Stimulated activated CD4-positive, alpha-beta T cell treated with anti-CD3 and anti-CD28 coated beads, Interleukin-15, amount 100 ng/mL, for 24 hours (primary cell): ENCODE measurements around the gene ZSWIM5.
"Not testable (repeated sequence)": the region's sequence is repeated elsewhere in the genome, so short reads cannot be mapped to it uniquely, and the experiment has no call there.

Experiments
- DNase-seq: peaks from one replicate; pipeline ENCODE4 v3.0.0-alpha.2; 2020

Gene ZSWIM5

DNA sequence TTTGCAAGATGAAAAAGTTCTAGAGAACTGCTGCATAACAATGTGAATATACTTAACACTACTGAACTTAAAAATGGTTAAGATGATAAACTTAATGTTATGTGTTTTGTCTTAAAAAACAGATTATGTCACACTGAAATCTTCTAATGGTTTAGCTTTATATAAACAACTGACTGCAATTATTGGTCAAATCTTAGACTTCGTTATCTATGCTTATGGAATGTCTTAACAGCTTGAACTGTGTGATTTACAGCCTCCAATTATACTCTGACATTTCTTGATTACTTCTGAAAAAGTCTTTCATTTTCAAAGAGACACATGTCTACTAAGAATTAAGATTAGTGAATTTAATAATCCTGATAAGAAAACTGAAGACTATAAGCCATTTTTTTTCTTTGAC lies 71.1 kb downstream of the ZSWIM5 start:
- no peak for DNase-seq

DNA sequence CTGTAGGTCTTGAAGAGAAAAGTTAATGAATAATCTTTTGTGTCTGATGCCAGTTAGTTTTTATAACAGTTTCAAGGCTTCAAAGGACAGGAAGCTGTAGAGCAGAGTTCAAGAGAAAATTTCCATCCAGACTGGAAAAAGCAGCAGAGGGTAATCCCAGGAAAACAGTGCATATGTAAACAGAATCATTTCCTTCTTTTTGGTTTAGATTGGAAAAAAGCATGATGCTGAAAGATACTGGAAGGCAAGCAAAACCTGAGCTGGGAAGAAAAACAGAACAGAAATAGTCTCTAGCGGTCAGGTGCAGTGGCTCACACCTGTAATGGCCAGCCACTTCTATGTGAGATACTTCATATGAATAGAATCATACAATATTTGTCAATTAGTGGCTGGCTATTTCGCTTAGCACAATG lies 71.9 kb downstream of the ZSWIM5 start:
- DNase-seq = no peak

DNA sequence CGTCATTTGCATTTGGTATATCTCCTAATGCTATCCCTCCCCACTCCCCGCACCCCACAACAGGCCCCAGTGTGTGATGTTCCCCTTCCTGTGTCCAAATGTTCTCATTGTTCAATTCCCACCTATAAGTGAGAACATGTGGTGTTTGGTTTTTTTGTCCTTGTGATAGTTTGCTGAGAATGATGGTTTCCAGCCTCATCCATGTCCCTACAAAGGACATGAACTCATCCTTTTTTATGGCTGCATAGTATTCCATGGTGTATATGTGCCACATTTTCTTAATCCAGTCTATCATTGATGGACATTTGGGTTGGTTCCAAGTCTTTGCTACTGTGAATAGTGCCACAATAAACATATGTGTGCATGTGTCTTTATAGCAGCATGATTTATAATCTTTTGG lies 73.7 kb downstream of the ZSWIM5 start:
- not testable (repeated sequence) for DNase-seq

DNA sequence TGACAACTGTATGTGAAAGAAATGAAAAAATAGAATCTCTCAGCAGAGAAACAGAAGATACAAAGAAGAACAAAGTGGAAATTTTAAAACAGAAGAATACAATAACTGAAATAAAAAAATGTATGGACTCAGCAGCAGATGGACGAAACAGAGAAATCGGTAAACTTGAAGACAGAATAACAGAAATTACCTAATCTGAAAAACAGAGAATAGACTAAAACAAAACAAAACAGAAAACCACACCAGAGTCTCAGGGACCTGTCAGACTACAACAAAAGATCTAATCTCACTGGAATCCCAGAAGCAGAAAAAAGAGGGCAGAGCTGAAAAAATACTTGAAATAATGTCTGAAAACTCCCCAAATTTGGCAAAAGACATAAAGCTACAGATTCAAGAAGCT lies 83.0 kb downstream of the ZSWIM5 start:
- no peak for DNase-seq

DNA sequence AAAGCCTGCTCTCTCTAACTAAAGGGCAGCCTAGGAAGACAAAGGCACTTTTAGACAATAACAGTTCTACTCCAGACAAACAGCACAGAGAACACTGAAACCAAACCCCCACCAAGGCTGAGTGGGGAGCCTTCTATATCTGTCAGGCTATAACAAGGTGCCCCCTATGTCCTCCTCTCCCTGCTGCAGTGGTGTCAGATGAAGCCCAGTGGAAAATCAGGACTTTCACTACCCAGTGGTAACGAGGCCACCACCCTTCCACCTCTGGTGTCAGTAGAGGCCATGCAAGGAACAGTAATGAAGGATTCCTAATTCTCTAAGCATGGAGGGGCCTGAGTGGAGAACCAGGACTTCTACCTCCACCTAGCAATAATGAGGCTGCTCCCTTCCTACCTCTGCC lies 83.7 kb downstream of the ZSWIM5 start:
- DNase-seq = no peak

DNA sequence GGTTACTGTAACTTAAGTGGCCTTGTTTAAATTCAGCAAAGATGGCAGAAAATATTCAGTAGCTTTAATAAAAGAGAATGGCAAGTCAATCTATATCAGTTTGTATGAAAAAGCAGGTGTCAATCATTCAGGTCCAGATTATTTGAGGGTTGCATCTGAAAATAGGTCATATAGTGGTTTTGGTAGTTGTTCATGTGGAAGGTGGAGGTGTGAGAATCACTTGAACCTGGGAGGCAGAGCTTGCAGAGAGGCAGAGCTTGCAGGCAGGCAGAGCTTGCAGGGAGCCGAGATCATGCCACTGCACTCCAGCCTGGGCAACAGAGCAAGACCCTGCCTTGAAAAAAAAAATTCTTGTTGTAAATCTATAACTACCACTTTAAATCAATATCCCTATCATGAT lies 88.6 kb downstream of the ZSWIM5 start:
- no peak for DNase-seq

DNA sequence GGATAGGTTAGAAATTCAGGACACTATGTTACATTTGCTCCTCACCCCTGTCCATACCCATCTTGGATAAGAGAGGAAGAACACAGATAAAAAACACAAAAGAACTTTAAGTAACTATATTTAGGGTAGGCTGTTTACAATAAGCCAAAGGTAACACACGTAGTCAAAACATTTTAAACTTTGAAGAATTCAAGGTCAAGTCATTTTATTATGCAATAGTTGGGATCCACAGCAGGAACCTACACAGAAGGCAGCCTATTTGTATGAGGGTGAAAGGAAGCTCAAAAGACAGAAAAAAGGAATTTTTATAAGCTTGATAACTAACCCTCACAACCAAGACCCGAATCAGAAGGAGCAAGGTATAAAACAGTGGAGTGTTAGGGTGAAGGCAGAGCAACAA lies 89.6 kb downstream of the ZSWIM5 start:
- no peak for DNase-seq

DNA sequence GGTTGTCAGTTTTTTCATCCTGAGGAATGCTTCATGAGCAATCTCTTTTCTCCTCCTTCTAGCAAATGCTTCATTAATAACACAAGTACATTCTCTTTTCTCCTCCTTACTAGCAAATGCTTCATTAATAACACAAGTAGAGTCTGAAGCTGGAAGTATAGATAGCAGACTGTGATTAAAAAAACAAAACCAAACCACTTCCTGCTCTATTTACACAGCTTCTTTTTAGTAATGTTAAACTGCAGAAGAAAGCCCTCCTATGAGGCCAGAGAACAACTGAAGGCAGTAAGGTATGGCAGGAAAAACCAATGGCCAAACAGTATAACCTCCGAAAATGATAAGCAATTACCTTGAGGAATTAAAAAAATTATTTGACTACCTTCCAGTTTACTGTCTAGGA lies 90.1 kb downstream of the ZSWIM5 start:
- DNase-seq = no peak

DNA sequence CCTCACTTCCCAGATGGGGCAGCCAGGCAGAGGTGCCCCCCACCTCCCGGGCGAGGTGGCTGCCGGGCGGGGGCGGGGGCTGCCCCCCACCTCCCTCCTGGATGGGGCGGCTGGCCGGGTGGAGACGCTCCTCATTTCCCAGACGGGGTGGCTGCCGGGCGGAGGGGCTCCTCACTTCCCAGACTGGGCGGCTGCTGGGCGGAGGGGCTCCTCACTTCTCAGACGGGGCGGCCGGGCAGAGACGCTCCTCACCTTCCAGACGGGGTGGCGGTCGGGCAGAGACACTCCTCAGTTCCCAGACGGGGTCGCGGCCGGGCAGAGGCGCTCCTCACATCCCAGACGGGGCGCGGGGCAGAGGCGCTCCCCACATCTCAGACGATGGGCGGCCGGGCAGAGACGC lies 91.2 kb downstream of the ZSWIM5 start:
- not testable (repeated sequence) for DNase-seq

DNA sequence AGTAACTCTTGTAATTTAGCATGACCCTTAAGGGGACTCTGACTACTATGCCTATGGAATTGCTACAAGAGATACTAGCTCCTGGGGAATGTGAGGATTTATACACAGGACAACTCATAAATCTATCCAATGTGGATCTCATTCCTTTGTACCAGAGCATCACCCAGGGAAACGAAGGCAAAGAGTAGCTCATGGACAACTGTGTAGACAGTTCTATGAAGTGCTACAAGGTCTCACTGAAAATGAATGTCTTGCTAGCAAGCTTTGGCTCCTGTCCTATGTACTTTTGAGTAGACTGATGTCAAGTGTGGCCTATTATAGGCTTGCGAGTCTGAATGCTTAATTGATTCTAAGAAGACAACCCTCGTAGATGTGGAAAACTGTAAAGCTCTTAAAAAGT lies 93.7 kb downstream of the ZSWIM5 start:
- DNase-seq = no peak

DNA sequence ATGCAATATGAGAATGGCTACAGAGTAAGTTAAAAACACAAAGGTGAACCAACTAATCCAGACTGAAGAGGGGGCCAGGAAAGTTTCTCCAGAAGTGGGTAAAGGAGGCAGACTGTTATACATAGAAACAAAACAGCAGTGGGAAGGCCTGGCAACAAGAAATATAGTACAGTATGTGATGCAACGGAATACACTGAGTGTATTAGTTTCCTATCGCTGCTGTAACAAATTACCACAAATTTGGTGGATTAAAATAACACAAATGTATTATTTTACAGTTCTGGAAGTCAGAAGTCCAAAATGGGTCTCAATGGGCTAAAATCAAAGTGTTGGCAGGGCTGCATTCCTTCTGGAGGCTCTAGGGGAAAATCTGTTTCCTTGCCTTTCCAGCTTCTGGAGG lies 95.2 kb downstream of the ZSWIM5 start:
- DNase-seq = no peak

DNA sequence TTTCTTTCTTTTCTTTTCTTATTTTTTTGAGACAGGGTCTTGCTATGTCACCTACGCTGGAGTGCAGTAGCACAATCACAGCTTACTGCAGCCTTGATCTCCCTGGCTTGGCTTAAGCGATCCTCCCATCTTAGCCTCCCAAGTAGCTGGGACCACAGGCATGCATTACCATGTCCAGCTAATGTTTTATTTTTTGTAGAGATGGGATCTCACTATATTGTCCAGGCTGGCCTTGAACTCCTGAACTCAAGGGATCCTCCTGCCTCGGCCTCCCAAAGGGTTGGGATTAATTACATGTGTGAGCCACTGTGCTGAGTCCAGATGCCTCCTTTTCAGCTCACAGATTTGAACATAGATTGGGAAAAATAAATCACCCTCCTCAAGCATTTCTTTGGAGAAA lies 98.6 kb downstream of the ZSWIM5 start:
- no peak for DNase-seq

DNA sequence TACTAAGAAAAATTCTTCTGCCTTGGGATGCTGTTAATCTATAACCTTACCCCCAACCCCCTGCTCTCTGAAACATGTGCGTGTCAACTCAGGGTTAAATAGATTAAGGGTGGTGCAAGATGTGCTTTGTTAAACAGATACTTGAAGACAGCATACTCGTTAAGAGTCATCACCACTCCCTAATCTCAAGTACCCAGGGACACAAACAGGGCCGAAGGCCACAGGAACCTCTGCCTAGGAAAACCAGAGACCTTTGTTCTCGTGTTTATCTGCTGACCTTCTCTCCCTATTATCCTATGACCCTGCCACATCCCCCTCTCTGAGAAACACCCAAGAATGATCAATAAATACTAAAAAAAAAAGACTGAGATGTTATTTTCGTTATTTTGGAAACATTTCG lies 99.5 kb downstream of the ZSWIM5 start:
- not testable (repeated sequence) for DNase-seq

DNA sequence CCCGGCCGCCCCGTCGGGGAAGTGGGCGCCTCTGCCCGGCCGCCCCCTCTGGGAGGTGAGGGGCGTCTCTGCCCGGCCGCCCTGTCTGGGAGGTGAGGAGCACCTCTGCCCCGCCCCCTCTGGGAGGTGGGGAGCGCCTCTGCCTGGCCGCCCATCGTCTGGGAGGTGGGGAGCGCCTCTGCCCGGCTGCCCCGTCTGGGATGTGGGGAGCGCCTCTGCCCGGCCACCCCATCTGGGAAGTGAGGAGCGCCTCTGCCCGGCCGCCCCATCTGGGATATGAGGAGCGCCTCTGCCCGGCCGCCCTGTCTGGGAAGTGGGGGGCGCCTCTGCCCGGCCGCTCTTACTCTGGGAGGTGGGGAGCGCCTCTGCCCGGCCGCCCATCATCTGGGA lies 100.3 kb downstream of the ZSWIM5 start:
- DNase-seq = not testable (repeated sequence)

DNA sequence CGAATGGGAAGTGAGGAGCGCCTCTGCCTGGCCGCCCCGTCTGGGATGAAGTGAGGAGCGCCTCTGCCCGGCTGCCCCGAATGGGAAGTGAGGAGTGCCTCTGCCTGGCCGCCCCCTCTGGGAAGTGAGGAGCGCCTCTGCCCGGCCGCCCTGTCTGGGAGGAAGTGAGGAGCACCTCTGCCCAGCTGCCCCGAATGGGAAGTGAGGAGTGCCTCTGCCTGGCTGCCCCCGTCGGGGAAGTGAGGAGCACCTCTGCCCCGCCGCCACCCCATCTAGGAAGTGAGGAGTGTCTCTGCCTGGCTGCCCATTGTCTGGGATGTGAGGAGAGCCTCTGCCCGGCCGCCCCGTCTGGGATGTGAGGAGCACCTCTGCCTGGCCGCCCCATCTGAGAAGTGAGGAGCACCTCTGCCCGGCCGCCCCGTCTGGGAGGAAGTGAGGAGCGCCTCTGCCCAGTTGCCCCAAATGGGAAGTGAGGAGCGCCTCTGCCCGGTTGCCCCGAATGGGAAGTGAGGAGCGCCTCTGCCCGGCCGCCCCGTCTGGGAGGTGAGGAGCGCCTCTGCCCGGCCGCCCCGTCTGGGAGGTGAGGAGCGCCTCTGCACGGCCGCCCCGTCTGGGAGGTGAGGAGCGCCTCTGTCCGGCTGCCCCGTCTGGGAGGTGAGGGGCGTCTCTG lies 100.8 kb downstream of the ZSWIM5 start:
- DNase-seq = not testable (repeated sequence)

DNA sequence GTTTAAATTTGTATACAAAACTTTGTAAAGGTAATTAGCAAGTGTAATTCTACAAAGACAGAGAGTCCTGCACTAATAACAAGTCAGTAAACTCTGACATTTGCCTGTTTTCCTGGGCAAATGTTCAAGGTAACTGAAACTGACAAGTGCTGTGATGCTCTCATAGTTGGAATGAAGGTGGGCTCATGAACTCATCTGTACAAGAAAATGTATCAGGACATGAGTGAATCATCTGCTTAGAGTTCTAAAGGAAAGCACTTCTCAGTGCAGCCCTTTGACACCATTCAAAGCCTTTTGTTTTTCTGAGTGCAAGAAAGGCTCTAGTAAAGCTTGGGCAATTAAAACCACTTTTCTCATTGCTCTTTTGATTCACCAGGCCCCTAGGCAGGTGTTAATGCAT lies 102.9 kb downstream of the ZSWIM5 start:
- DNase-seq = no peak

DNA sequence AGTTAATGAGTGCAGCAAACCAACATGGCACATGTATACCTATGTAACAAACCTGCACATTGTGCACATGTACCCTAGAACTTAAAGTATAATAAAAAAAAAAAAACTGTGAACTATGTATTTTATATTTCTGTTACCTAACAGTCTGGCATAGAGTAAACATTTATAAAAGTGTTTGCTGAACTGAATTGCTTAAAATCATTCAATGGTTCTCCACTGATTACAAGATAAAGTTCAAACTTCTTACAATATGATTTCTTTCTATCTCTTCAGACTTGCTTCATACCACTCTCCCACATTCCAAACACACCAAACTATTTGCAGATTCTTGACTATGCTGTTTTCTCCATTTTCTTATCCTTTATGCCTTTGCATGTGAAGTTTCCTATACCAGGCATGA lies 104.5 kb downstream of the ZSWIM5 start:
- DNase-seq = no peak

DNA sequence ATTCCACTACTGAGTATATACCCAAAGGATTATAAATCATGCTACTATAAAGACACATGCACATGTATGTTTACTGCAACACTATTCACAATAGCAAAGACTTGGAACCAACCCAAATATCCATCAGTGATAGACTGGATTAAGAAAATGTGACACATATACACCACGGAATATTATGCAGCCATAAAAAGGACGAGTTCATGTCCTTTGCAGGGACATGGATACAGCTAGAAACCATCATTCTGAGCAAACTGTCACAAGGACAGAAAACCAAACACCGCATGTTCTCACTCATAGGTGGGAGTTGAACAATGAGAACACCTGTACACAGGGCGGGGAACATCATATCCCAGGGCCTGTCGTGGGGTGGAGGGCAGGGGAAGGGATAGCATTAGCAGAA lies 104.9 kb downstream of the ZSWIM5 start:
- not testable (repeated sequence) for DNase-seq

DNA sequence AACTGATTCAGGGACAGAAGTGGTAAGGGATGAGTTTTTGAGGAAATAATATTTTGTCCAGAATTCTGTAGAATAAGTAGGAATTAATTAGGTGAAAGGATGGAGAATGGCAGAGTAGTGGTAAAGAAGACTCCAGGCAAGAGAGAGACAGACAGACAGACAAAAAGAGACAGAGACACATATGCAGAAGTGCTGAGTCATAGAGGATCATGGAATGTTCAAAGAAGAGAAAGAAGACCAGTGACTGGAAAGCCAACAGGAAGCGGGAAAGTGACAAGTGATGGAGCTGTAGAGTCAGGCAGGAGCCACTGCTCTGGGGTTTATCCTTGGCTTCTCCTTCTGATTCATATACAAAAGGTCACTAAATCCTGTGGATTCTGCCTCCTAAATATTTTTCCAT lies 108.5 kb downstream of the ZSWIM5 start:
- no peak for DNase-seq

DNA sequence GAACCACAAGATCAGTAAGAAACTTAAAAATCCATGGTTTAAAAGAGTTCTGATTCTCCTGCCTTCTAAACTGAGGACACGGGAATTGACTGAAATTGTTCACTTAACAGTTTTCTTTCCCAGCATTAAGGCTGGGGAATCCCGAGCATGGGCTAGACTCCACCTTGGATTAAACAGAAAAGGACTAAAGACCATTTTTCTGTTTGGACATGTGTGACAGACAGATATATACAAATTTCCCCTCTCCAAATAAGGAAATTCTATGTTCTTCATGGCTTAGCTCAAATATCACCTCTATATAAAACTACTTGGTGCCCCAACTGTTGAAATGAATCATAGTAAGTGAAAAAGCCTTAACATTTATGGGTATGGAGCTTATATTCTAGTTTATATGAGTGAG lies 109.3 kb downstream of the ZSWIM5 start:
- DNase-seq = no peak

DNA sequence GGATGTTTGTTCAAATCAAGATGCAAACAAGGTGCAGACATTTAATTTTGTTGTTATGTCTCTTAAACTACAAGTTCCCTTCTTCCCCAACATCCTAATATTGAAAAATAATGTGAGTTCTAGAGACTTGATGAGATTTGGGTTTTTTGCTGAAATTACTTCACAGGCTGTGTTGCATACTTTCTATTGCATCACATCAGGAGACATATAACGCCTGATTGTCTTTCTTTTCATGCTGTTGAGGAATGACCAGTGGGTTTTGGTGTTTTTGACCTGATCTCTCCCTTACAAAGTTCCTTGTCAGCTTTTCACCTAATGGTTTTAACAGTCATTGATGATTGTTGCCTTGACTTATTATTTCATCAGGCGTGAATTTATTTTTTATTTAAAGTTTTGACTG lies 111.0 kb downstream of the ZSWIM5 start:
- DNase-seq = no peak

DNA sequence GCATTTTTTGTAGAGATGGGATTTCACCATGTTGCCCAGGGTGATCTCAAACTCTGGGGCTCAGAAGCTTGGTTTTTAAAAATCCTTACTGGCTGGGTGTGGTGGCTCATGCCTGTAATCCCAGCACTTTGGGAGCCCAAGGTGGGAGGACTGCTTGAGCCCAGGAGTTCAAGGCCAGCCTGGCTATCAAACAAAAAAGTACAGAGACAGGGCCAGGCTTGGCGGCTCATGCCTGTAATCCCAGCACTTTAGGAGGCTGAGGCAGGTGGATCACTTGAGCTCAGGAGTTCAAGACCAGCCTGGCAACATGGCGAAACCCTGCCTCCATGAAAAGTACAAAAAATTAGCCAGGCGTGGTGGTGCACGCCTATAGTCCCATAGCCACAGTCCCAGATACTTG lies 112.0 kb downstream of the ZSWIM5 start:
- DNase-seq = not testable (repeated sequence)

DNA sequence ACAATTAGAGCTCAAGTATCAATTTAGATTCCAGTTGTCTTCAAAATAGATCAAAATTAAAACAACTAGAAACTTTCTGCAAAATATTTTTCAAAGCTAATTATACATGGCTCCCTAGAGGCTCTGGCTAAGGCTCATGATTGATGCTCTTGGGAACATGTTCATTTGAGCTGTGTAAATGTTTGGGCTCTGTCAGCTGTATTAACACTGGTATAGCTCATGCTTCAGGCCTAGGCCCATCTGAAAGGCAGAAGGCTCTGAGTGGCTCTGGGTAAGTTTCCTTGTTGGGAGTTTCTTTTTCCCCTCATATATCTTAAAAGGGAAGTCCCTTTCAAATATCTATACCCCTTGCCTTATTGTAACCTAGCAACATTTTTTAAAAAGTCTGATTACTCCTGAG lies 113.1 kb downstream of the ZSWIM5 start:
- no peak for DNase-seq

DNA sequence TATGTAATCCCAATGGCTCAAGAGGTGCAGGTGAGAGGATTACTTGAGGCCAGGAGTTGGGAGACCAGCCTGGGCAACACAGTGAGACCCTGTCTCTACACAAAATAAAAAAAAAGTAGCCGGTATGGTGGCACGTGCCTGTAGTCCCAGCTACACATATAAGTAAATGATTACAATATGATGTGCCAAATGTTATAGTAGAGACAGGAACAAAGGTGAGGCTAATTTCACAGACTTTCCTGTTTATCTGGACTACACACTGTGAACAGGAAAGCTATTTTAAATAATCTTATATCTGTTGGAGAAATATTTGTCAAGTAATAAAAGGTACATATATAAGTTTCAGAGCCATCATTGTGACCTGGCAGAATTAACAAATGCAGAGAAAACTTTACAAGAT lies 116.7 kb downstream of the ZSWIM5 start:
- DNase-seq = no peak

DNA sequence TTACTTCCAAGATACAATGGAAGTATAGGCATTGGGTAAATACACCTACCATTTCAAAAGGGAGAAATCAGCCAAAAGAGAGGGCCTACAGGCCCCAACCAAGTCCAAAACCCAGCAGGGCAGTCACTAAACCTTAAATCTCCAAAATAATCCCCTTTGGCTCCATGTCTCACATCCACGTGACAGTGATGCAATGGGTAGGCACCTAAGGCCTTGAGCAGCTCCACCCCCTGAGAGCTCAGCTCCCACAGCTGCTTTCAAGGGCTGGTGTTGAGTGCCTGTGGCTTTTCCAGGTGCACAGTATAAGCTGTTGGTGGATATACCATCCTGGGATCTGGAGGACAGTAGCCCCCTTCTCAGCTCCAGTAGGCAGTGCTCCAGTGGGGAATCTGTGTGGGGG lies 121.8 kb downstream of the ZSWIM5 start:
- no peak for DNase-seq

DNA sequence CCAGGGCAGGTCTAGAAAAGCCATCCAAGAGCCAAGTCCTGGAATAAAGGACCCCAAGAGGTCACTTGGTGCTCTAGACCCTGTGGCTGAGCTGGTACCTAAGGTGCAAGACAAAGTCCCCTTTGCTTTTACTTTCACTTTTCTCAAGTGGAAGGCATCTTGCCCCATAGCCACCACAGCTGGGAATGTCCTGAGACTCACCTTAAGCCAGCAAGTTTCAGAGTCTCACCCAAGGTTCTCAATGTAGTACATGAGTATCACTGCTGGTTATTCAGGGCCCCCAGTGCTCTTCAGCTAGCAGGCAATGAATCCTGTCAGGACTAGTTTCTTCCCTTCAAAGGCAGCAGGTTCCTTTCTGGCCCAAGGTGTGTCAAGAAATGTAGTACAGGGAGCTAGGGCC lies 126.9 kb downstream of the ZSWIM5 start:
- DNase-seq = no peak
